GM23338 (cell line): ENCODE measurements around the gene SRSF5. TPM values are rescaled to one million over a fixed set of nuclear protein-coding genes. Genes with fewer than 3 reads are reported as not detected.

Experiments
- ATAC-seq: fragments of 200-7000 bp; cut with Tn5 transposase; 3 replicates; pipeline ENCODE4 v1.9.1; 2020
- DNase-seq: peaks from one replicate; pipeline ENCODE4 v3.0.0-alpha.2; 2015; ENCODE audit warnings: low spot score
- H2AFZ ChIP-seq: fragments of 200-600 bp; sonication (generic); 2 replicates; pipeline ENCODE4 v1.8.0; 2016; ENCODE audit warnings: antibody characterized with exemption, mild to moderate bottlenecking, moderate library complexity
- H3F3A ChIP-seq: fragments of 200-600 bp; sonication (generic); replicated peaks from 2 replicates; pipeline ENCODE4 v1.8.0; 2017; ENCODE audit warnings: antibody characterized with exemption, mixed run types, low read depth
- H3K27ac ChIP-seq: fragments of 200-600 bp; sonication (generic); 2 replicates; pipeline ENCODE4 v1.6.1; 2016; ENCODE audit warnings: low read depth
- H3K27me3 ChIP-seq: fragments of 200-600 bp; sonication (generic); 2 replicates; pipeline ENCODE4 v1.8.0; 2016; ENCODE audit warnings: mild to moderate bottlenecking, mixed run types, moderate library complexity; ENCODE audit not compliant: insufficient read depth
- H3K36me3 ChIP-seq: fragments of 200-600 bp; sonication (generic); 2 replicates; pipeline ENCODE4 v1.8.0; 2016; ENCODE audit warnings: mild to moderate bottlenecking; ENCODE audit not compliant: insufficient read depth
- H3K4me1 ChIP-seq: fragments of 200-600 bp; sonication (generic); 2 replicates; pipeline ENCODE4 v1.8.0; 2016; ENCODE audit warnings: mild to moderate bottlenecking, moderate library complexity; ENCODE audit not compliant: insufficient read depth
- H3K4me2 ChIP-seq: fragments of 200-600 bp; sonication (generic); 2 replicates; pipeline ENCODE4 v1.7.1; 2017; ENCODE audit warnings: mixed run types
- H3K4me3 ChIP-seq: fragments of 200-600 bp; sonication (generic); 2 replicates; pipeline ENCODE4 v1.6.1; 2016; ENCODE audit warnings: mixed run types
- H3K79me2 ChIP-seq: fragments of 200-600 bp; sonication (generic); replicated peaks from 2 replicates; pipeline ENCODE4 v1.8.0; 2017; ENCODE audit warnings: mild to moderate bottlenecking; ENCODE audit not compliant: insufficient read depth
- H3K9me2 ChIP-seq: fragments of 200-600 bp; sonication (generic); 2 replicates; pipeline ENCODE4 v1.8.0; 2017; ENCODE audit not compliant: insufficient read depth
- H4K20me1 ChIP-seq: fragments of 200-600 bp; sonication (generic); replicated peaks from 2 replicates; pipeline ENCODE4 v1.8.0; 2017; ENCODE audit warnings: mild to moderate bottlenecking; ENCODE audit not compliant: insufficient read depth
- H3K27ac Mint-ChIP-seq: 2 replicates; pipeline ENCODE4 v1.8.0; 2020; ENCODE audit warnings: inconsistent platforms, mild to moderate bottlenecking, moderate library complexity, mixed read lengths
- H3K27me3 Mint-ChIP-seq: 3 replicates; pipeline ENCODE4 v1.8.0; 2022; ENCODE audit warnings: low read depth, mild to moderate bottlenecking, moderate library complexity, mixed read lengths, inconsistent platforms; ENCODE audit not compliant: insufficient read depth, poor library complexity
- H3K36me3 Mint-ChIP-seq: 3 replicates; pipeline ENCODE4 v1.8.0; 2021; ENCODE audit warnings: low read depth, mild to moderate bottlenecking, inconsistent platforms, moderate library complexity, mixed read lengths
- H3K4me1 Mint-ChIP-seq: 3 replicates; pipeline ENCODE4 v1.8.0; 2020; ENCODE audit warnings: mild to moderate bottlenecking, inconsistent platforms, mixed read lengths
- H3K4me3 Mint-ChIP-seq: 3 replicates; pipeline ENCODE4 v1.8.0; 2021; ENCODE audit warnings: moderate library complexity, mild to moderate bottlenecking, inconsistent platforms, mixed read lengths
- H3K9me3 Mint-ChIP-seq: 3 replicates; pipeline ENCODE4 v1.8.0; 2020; ENCODE audit warnings: moderate library complexity, mild to moderate bottlenecking, inconsistent platforms, mixed read lengths
- CREB1 ChIP-seq: fragments of 250-450 bp; sonication (Bioruptor Pico); IDR thresholded peaks from 2 replicates; pipeline ENCODE4 v1.5.0; 2020; ENCODE audit warnings: low read depth, mild to moderate bottlenecking, moderate library complexity
- ETS1 ChIP-seq: IDR thresholded peaks from 2 replicates; pipeline ENCODE4 v1.6.1; 2016; ENCODE audit warnings: antibody characterized with exemption
- EZH2 ChIP-seq: fragments of 200-600 bp; sonication (generic); IDR thresholded peaks from one replicate; pipeline ENCODE4 v1.8.0; 2017; ENCODE audit warnings: antibody characterized with exemption, mild to moderate bottlenecking, low read depth; ENCODE audit not compliant: unreplicated experiment
- EZH2phosphoT487 ChIP-seq: fragments of 200-600 bp; sonication (generic); IDR thresholded peaks from one replicate; pipeline ENCODE4 v1.8.1; 2018; ENCODE audit warnings: antibody characterized with exemption; ENCODE audit not compliant: unreplicated experiment
- JUNB ChIP-seq: IDR thresholded peaks from one replicate; pipeline ENCODE4 v1.6.1; 2016; ENCODE audit warnings: antibody characterized with exemption; ENCODE audit not compliant: unreplicated experiment
- POLR2AphosphoS5 ChIP-seq: IDR thresholded peaks from 2 replicates; pipeline ENCODE4 v1.6.1; 2016; ENCODE audit warnings: antibody characterized with exemption, low read depth
- REST ChIP-seq: IDR thresholded peaks from one replicate; pipeline ENCODE4 v1.6.1; 2018; ENCODE audit warnings: antibody characterized with exemption; ENCODE audit not compliant: unreplicated experiment
- STAT1 ChIP-seq: IDR thresholded peaks from one replicate; pipeline ENCODE4 v1.6.1; 2016; ENCODE audit warnings: antibody characterized with exemption; ENCODE audit not compliant: unreplicated experiment
- ZNF114 ChIP-seq: fragments of 250-450 bp; sonication (Bioruptor Pico); IDR thresholded peaks from 2 replicates; pipeline ENCODE4 v1.5.0; 2020; ENCODE audit warnings: mild to moderate bottlenecking, moderate library complexity
- ZNF331 ChIP-seq: fragments of 250-450 bp; sonication (Bioruptor Pico); IDR thresholded peaks from 2 replicates; pipeline ENCODE4 v1.5.0; 2020; ENCODE audit warnings: low read depth, mild to moderate bottlenecking, moderate library complexity
- polyA plus RNA-seq: library from polyadenylated mRNA; unstranded; fragments of >200 nt; fragmentation: Nextera tagmentation; extraction: Ambion mirVana; gene quantifications from 2 replicates; pipeline ENCODE4 v1.2.1, GENCODE V29; 2016
- total RNA-seq: library from RNA; depleted of rRNA; stranded (reverse); fragments of >200 nt; shearing (Covaris generic); gene quantifications from 2 replicates; pipeline ENCODE4 v1.2.3, GENCODE V29; 2014

The SRSF5 gene
- total and polyA plus RNA-seq, 2 experiments from 2014 or later, result 172 to 389 TPM

GRCh38 chr14:69795691-69796090, 28.7 kb downstream of the SRSF5 start (continued):
- TF ChIP-seq ETS1 (no peak), EZH2phosphoT487 (no peak), STAT1 (no peak), POLR2AphosphoS5 (no peak), REST (no peak), EZH2 (no peak), ZNF114 (CRISPR knock-in tag) (no peak), CREB1 (CRISPR knock-in tag) (no peak)

GRCh38 chr14:69796797-69797500, 30.0 kb downstream of the SRSF5 start, which contains the start of gene SLC10A1:
Gene SLC10A1, minus strand, starts transcription at chr14:69797241. Its CDS starts 86 bp downstream, at chr14:69797155.
- Histone ChIP-seq H3F3A (no peaks in the 10 kb centered on the region), H2AFZ (0 out of 2 replicates have a peak within 1 kb of the TSS, but pooled peaks have one; percentile 69), H3K27me3 (no peaks in the 10 kb centered on the region), H3K9me2 (no peaks in the 10 kb centered on the region), H4K20me1 (no peaks in the 10 kb centered on the region), H3K4me2 (no peak within 1 kb of the TSS), H3K79me2 (no peaks in the 10 kb centered on the region), H3K27ac (no peak within 1 kb of the TSS), H3K4me1 (no peaks in the 10 kb centered on the region; the same call in 1 of the 2 replicates), H3K36me3 (no peaks in the 10 kb centered on the region), H3K4me3 (no peak within 1 kb of the TSS)
- H3K36me3 Mint-ChIP-seq, result no peaks in the 10 kb centered on the region; the same call in 2 of the 3 replicates
- H3K4me3 Mint-ChIP-seq, result no peak within 1 kb of the TSS
- no peak within 1 kb of the TSS for H3K27ac Mint-ChIP-seq
- ATAC-seq (no peak), DNase-seq (no peak)
- H3K9me3 Mint-ChIP-seq, result no peaks in the 10 kb centered on the region; the same call in 1 of the 3 replicates
- peaks cover 12% of the 10 kb centered on the region for H3K27me3 Mint-ChIP-seq
- TF ChIP-seq ZNF331 (CRISPR knock-in tag) (no peak), JUNB (no peak), CREB1 (CRISPR knock-in tag) (no peak), EZH2phosphoT487 (no peak)
- peaks cover 24% of the 10 kb centered on the region for H3K4me1 Mint-ChIP-seq
